GM12878 (cell line): ENCODE results near the gene CACNG8. TPM values are rescaled to one million over a fixed set of nuclear protein-coding genes. Genes with fewer than 3 reads are reported as not detected.

Experiments
- ATAC-seq: fragments of 200-7000 bp; cut with Tn5 transposase; 3 replicates; pipeline ENCODE4 v1.9.1; 2020; ENCODE audit warnings: mild to moderate bottlenecking, moderate library complexity
- BruUV-seq: library from RNA; stranded (reverse); fragments of 400-500 nt; replicated peaks from 2 replicates; lab custom pipeline; 2021; lab: Mats Ljungman, UMichigan
- CTCF ChIA-PET: fragments of 300-600 bp; sonication (Branson Sonifier 250); formaldehyde crosslinking; extraction: SDS; loops from one replicate; lab custom pipeline; 2021; ENCODE audit warnings: inconsistent platforms; lab: Yijun Ruan, JAX
- POLR2A ChIA-PET: fragments of 350-600 bp; formaldehyde crosslinking; extraction: SDS; loops from one replicate; lab custom pipeline; 2021; ENCODE audit warnings: inconsistent platforms; lab: Charles Lee
- RAD21 ChIA-PET: fragments of 300-600 bp; sonication (Branson Sonifier 250); formaldehyde crosslinking; loops from one replicate; lab custom pipeline; 2023; ENCODE audit warnings: antibody characterized with exemption; ENCODE audit not compliant: unreplicated experiment; lab: Charles Lee
- SMC1A ChIA-PET: fragments of 300-600 bp; sonication (Branson Sonifier 250); formaldehyde crosslinking; loops from one replicate; lab custom pipeline; 2023; ENCODE audit not compliant: unreplicated experiment, uncharacterized antibody; lab: Charles Lee
- DNase-seq: peaks from one replicate; pipeline ENCODE4 v3.0.0-alpha.2; 2011; ENCODE audit warnings: low read depth, low spot score
- FAIRE-seq: peaks from 3 replicates; lab custom pipeline; 2011; peaks lifted over from hg19 to GRCh38; lab: Jason Lieb, UNC
- H2AFZ ChIP-seq: 2 replicates; pipeline ENCODE4 v1.6.0; 2011; ENCODE audit warnings: low read depth, low read length, control low read depth; ENCODE audit not compliant: control insufficient read depth
- H3K27ac ChIP-seq: 2 replicates; pipeline ENCODE4 v1.5.1; 2011; ENCODE audit warnings: control low read depth; ENCODE audit not compliant: control insufficient read depth, insufficient read depth
- H3K27me3 ChIP-seq, 2 experiments: replicated peaks in 1 of 2; 2 replicates each; pipeline versions ENCODE4 v1.6.0 to v1.6.1; 2011; ENCODE audit warnings: low read length in 1 of 2; ENCODE audit not compliant: control insufficient read depth in 2 of 2, insufficient read depth in 2 of 2
- H3K36me3 ChIP-seq, 2 experiments: 2 replicates each; pipeline ENCODE4 v1.5.1; 2011; ENCODE audit warnings: low read length in 1 of 2; ENCODE audit not compliant: control insufficient read depth in 2 of 2, insufficient read depth in 2 of 2
- H3K4me1 ChIP-seq: 2 replicates; pipeline ENCODE4 v1.6.1; 2011; ENCODE audit warnings: mild to moderate bottlenecking, low read length, moderate library complexity, mixed read lengths; ENCODE audit not compliant: control insufficient read depth, insufficient read depth
- H3K4me2 ChIP-seq: 2 replicates; pipeline ENCODE4 v1.6.0; 2011; ENCODE audit warnings: control low read depth; ENCODE audit not compliant: control insufficient read depth, insufficient read depth
- H3K4me3 ChIP-seq: fragments of 200-600 bp; sonication (generic); 2 replicates; pipeline ENCODE4 v1.5.1; 2016
- H3K79me2 ChIP-seq: 2 replicates; pipeline ENCODE4 v1.6.0; 2011; ENCODE audit warnings: low read length; ENCODE audit not compliant: control insufficient read depth, insufficient read depth
- H3K9ac ChIP-seq: 2 replicates; pipeline ENCODE4 v1.8.0; 2011; ENCODE audit warnings: low read length, control low read depth, mixed read lengths; ENCODE audit not compliant: control insufficient read depth, insufficient read depth
- H3K9me3 ChIP-seq: replicated peaks from 3 replicates; pipeline ENCODE4 v1.5.1; 2011; ENCODE audit warnings: mild to moderate bottlenecking, low read length; ENCODE audit not compliant: control insufficient read depth, insufficient read depth
- H4K20me1 ChIP-seq: 2 replicates; pipeline ENCODE4 v1.6.0; 2011; ENCODE audit not compliant: control insufficient read depth, insufficient read depth
- BCL11A ChIP-seq: IDR thresholded peaks from 2 replicates; pipeline ENCODE4 v1.6.1; 2011; ENCODE audit warnings: low read depth, low read length
- CHD1 ChIP-seq: IDR thresholded peaks from 2 replicates; pipeline ENCODE4 v1.6.1; 2012; ENCODE audit warnings: low read depth, low read length, improper control_type of control experiment
- E2F8 ChIP-seq: fragments of 450-650 bp; IDR thresholded peaks from 2 replicates; pipeline ENCODE4 v1.6.1; 2018; ENCODE audit warnings: mild to moderate bottlenecking, low read depth, moderate library complexity; ENCODE audit not compliant: partially characterized antibody
- KDM1A ChIP-seq: fragments of 200-600 bp; sonication (generic); IDR thresholded peaks from 2 replicates; pipeline ENCODE4 v1.6.1; 2016; ENCODE audit warnings: borderline replicate concordance
- MXI1 ChIP-seq: fragments of 150-350 bp; IDR thresholded peaks from 2 replicates; pipeline ENCODE4 v1.6.1; 2011; ENCODE audit warnings: low read depth, mild to moderate bottlenecking, inconsistent platforms, low read length, improper control_type of control experiment
- NFIC ChIP-seq: IDR thresholded peaks from 2 replicates; pipeline ENCODE4 v1.6.1; 2012; ENCODE audit warnings: low read depth, mild to moderate bottlenecking, inconsistent platforms, low read length, moderate library complexity
- PAX8 ChIP-seq: fragments of 450-650 bp; IDR thresholded peaks from 2 replicates; pipeline ENCODE4 v1.6.1; 2017; ENCODE audit warnings: mild to moderate bottlenecking, moderate library complexity
- RAD21 ChIP-seq: IDR thresholded peaks from 2 replicates; pipeline ENCODE4 v1.6.1; 2011; ENCODE audit warnings: mild to moderate bottlenecking, low read depth, low read length, moderate library complexity; ENCODE audit not compliant: insufficient read depth
- SIX5 ChIP-seq: IDR thresholded peaks from 2 replicates; pipeline ENCODE4 v1.6.1; 2011; ENCODE audit warnings: mild to moderate bottlenecking, low read depth, low read length, moderate library complexity; ENCODE audit not compliant: severe bottlenecking
- SMAD1 ChIP-seq: fragments of 450-650 bp; IDR thresholded peaks from 2 replicates; pipeline ENCODE4 v1.6.1; 2018; ENCODE audit warnings: mild to moderate bottlenecking, low read depth; ENCODE audit not compliant: partially characterized antibody
- SREBF2 ChIP-seq: IDR thresholded peaks from 2 replicates; pipeline ENCODE4 v1.6.1; 2012; ENCODE audit warnings: mild to moderate bottlenecking, low read length
- TARDBP ChIP-seq: IDR thresholded peaks from 2 replicates; pipeline ENCODE4 v1.6.1; 2016; ENCODE audit warnings: borderline replicate concordance
- TCF12 ChIP-seq: IDR thresholded peaks from 2 replicates; pipeline ENCODE4 v1.6.1; 2011; ENCODE audit warnings: low read depth, mild to moderate bottlenecking, low read length
- ZNF24 ChIP-seq: fragments of 450-650 bp; IDR thresholded peaks from 2 replicates; pipeline ENCODE4 v1.6.1; 2017; ENCODE audit warnings: antibody characterized with exemption, mild to moderate bottlenecking
- WGBS: methylation state at CpG from one replicate; pipeline ENCODE4 v1.1.6; 2016; ENCODE audit warnings: low lambda C conversion rate; ENCODE audit not compliant: insufficient replicate concordance, insufficient coverage; ENCODE audit errors: missing lambda C conversion rate; 5-methylcytosine and 5-hydroxymethylcytosine counted together
- in situ Hi-C: fragments of 300-500 bp; cut with MboI; formaldehyde crosslinking; loops from 9 replicates; pipeline ENCODE4 v1.14.3; 2018; ENCODE audit warnings: mixed read lengths
- intact Hi-C: fragments of 100-400 bp; cut with micrococcal nuclease; formaldehyde crosslinking; loops from one replicate; pipeline ENCODE4 v1.14.2; 2022; ENCODE audit not compliant: unreplicated experiment
- polyA plus RNA-seq, 11 experiments: library from polyadenylated mRNA; depleted of rRNA in 4 of 11; unstranded in 6 of 11; stranded (reverse) in 5 of 11; fragments of >200 nt; fragmentation: Nextera tagmentation in 4 of 11; fragmentation: Illumina TruSeq in 1 of 11; extraction: Ambion mirVana in 4 of 11; extraction: Trizol in 1 of 11; gene quantifications; 1 replicate in 1 of 11; 2 replicates in 10 of 11; pipeline versions ENCODE4 v1.2.1 to v1.2.3, GENCODE V29; 2011 to 2016; ENCODE audit warnings: inconsistent platforms in 2 of 11, missing spikeins in 2 of 11, low read depth in 1 of 11
- total RNA-seq, 4 experiments: library from RNA; depleted of rRNA in 3 of 4; stranded (reverse); fragments of >200 nt in 3 of 4; fragmentation: Illumina TruSeq in 1 of 4; extraction: Trizol in 1 of 4; gene quantifications; 2 replicates each; pipeline versions ENCODE4 v1.2.1 to v1.2.3, GENCODE V29; 2013 to 2021
- TF ChIP-seq, protein P1 (sequence below): fragments of 450-650 bp; IDR thresholded peaks from 2 replicates; pipeline ENCODE4 v1.6.1; 2017; ENCODE audit warnings: low read depth, mild to moderate bottlenecking, moderate library complexity
- TF ChIP-seq, protein P2 (sequence below): fragments of 450-650 bp; conservative IDR thresholded peaks from 2 replicates; pipeline ENCODE4 v1.6.1; 2017; ENCODE audit warnings: mild to moderate bottlenecking, moderate library complexity

CACNG8 gene
- total and polyA plus RNA-seq, 10 of the 15 experiments (the other 5 are each of a cell fraction or from before 2014, with no cell fraction given): not detected

GRCh38 chr19:53953383-53953782, 9.4 kb upstream of the CACNG8 start (continued):
- no peak for TF ChIP-seq E2F8
- TF ChIP-seq PAX8: no peak

DNA sequence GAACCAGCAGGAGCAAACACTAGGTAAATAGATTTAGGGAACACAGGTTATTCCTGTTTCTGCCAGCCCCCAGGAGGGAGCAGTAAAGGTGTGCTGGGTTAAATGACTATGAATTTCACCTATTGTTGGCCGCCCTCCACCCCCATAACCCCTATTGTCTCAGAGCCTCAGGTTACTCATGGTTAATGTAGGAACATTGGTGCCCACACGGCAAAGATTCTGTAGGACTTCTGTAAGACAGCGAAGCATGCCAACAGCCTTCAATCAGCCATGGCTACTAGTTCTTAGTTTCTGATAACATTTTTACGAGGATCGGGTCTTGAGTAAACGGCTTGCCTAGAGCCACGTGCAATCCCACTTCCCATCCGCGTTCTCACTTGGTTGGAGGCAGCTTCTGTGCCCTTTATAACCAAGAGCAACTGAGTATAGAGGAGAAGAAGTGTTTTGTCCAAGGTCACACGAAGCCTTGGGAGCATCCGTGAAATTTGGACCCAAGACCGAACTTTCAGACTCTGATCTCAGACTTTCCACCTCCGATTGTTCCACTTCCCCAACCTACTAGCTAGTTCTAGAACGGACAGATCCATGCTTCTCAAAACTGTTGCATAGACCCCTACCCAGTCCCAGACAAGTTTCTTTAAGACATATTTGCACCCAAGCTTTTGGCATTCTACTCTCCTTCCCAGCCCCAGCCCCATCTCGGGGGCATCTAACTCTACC, 5.1 kb upstream of the CACNG8 start:
- RAD21 ChIA-PET: no interaction called here
- Histone ChIP-seq H3K9me3 (no peaks in the 10 kb centered on the region), H3K79me2 (no peaks in the 10 kb centered on the region), H3K4me3 (no peak overlapping the region)
- intact Hi-C loops (no loop called here), in situ Hi-C loops (no loop called here)
- FAIRE-seq: no peak
- TF ChIP-seq TARDBP (no peak), SMAD1 (no peak), NFIC (no peak), BCL11A (no peak), KDM1A (no peak), SIX5 (no peak), MXI1 (no peak), TCF12 (no peak), ZNF24 (no peak), RAD21 (no peak), SREBF2 (no peak), CHD1 (no peak)
- TF ChIP-seq, protein P1, sequence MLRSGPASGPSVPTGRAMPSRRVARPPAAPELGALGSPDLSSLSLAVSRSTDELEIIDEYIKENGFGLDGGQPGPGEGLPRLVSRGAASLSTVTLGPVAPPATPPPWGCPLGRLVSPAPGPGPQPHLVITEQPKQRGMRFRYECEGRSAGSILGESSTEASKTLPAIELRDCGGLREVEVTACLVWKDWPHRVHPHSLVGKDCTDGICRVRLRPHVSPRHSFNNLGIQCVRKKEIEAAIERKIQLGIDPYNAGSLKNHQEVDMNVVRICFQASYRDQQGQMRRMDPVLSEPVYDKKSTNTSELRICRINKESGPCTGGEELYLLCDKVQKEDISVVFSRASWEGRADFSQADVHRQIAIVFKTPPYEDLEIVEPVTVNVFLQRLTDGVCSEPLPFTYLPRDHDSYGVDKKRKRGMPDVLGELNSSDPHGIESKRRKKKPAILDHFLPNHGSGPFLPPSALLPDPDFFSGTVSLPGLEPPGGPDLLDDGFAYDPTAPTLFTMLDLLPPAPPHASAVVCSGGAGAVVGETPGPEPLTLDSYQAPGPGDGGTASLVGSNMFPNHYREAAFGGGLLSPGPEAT: no peak
- TF ChIP-seq, protein P2, sequence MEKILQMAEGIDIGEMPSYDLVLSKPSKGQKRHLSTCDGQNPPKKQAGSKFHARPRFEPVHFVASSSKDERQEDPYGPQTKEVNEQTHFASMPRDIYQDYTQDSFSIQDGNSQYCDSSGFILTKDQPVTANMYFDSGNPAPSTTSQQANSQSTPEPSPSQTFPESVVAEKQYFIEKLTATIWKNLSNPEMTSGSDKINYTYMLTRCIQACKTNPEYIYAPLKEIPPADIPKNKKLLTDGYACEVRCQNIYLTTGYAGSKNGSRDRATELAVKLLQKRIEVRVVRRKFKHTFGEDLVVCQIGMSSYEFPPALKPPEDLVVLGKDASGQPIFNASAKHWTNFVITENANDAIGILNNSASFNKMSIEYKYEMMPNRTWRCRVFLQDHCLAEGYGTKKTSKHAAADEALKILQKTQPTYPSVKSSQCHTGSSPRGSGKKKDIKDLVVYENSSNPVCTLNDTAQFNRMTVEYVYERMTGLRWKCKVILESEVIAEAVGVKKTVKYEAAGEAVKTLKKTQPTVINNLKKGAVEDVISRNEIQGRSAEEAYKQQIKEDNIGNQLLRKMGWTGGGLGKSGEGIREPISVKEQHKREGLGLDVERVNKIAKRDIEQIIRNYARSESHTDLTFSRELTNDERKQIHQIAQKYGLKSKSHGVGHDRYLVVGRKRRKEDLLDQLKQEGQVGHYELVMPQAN: no peak
- TF ChIP-seq, all 136 proteins: peak for 0
- Histone ChIP-seq H3K36me3 (no peaks in the 10 kb centered on the region), H3K27me3 (no peaks in the 10 kb centered on the region), H3K9ac (no peak overlapping the region), H3K4me2 (no peak overlapping the region), H3K4me1 (no peaks in the 10 kb centered on the region), H4K20me1 (no peaks in the 10 kb centered on the region), H2AFZ (no peak overlapping the region), H3K27ac (no peak overlapping the region)
- BruUV-seq: no TSS peak
- WGBS: 11% methylated on average over 14 of the region's 15 CpGs
- ChIA-PET SMC1A (no interaction called here), POLR2A (no interaction called here), CTCF (no interaction called here)
- DNase-seq (no peak), ATAC-seq (no peak)
